ENCODE results near the gene TSPY10.
"Not testable (repeated sequence)": the region's sequence is repeated elsewhere in the genome, so short reads cannot be mapped to it uniquely, and the experiment has no call there.

TSPY10 gene

GRCh38 chrY:9527580-9527979, at the start of gene TSPY10:
Gene TSPY10 (plus strand): TSS chrY:9527880. CDS start chrY:9527926, 46 bp downstream.
- in situ Hi-C loops (cut with HindIII; ENCODE audit: low pct_ligation_motif_present, low sequenced_read_pairs); H3K4me3 ChIP-seq (ENCODE audit: low read depth, low read length); H3K27ac ChIP-seq; H3K27me3 ChIP-seq (replicated peaks); H3K36me3 ChIP-seq (replicated peaks); DNase-seq: not testable (repeated sequence)

- DNase-seq, H3K27ac ChIP-seq: not testable (repeated sequence)
Measured at GRCh38 chrY:9486967-9487366, 40.7 kb upstream of the TSPY10 start, which contains the start of gene TSPY9. Gene TSPY9 (plus strand): TSS chrY:9487267. CDS start chrY:9487313, 46 bp downstream.

GRCh38 chrY:9504396-9504795, 23.3 kb upstream of the TSPY10 start:
- H3K4me3 ChIP-seq (ENCODE audit: low read depth, low read length); H3K27ac ChIP-seq; H3K27me3 ChIP-seq (replicated peaks); in situ Hi-C loops (cut with HindIII; ENCODE audit: low pct_ligation_motif_present, low sequenced_read_pairs); DNase-seq; H3K36me3 ChIP-seq (replicated peaks): not testable (repeated sequence)

More at GRCh38 chrY:9486967-9487366, 40.7 kb upstream of the TSPY10 start, which contains the start of gene TSPY9:
- H3K36me3 ChIP-seq (replicated peaks); H3K4me3 ChIP-seq (ENCODE audit: low read depth, low read length); in situ Hi-C loops (cut with HindIII; ENCODE audit: low pct_ligation_motif_present, low sequenced_read_pairs); H3K27me3 ChIP-seq (replicated peaks): not testable (repeated sequence)

- in situ Hi-C loops (cut with HindIII; ENCODE audit: low pct_ligation_motif_present, low sequenced_read_pairs); H3K27ac ChIP-seq; H3K27me3 ChIP-seq (replicated peaks); H3K36me3 ChIP-seq (replicated peaks); DNase-seq; H3K4me3 ChIP-seq (ENCODE audit: low read depth, low read length): not testable (repeated sequence)
Measured at GRCh38 chrY:9516287-9516686, 11.4 kb upstream of the TSPY10 start.

Measured in brain microvascular endothelial cell (primary cell).